ENCODE results near the gene PCGF3. TPM values are rescaled to one million over a fixed set of nuclear protein-coding genes. Genes with fewer than 3 reads are reported as not detected.

Gene PCGF3
- total and polyA plus RNA-seq, 9 of the 15 experiments (the other 6 are each of a cell fraction or from before 2014, with no cell fraction given): 2.6 to 46.1 (median 20.3) TPM

DNA sequence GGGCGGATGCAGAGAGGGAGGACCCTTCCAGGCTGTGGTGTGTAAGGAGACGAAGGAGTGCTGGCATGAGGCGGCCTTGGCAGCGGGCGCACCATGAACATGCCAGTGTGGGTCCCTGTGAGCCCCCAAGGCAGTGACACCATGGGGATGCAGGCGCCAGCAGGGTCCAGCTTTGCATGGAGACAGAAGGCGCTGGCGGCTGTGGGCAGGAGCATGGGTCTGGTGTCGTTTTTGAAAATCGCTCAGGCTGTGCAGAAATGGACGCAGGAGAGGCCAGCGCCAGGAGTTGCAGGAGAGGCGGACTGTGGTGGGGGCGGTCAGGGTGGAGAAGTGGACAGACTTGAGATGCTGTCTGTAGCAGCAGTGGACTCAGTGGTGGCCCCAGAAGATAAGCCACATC lies 56.1 kb downstream of the PCGF3 start (continued):
- TF ChIP-seq, protein P1, sequence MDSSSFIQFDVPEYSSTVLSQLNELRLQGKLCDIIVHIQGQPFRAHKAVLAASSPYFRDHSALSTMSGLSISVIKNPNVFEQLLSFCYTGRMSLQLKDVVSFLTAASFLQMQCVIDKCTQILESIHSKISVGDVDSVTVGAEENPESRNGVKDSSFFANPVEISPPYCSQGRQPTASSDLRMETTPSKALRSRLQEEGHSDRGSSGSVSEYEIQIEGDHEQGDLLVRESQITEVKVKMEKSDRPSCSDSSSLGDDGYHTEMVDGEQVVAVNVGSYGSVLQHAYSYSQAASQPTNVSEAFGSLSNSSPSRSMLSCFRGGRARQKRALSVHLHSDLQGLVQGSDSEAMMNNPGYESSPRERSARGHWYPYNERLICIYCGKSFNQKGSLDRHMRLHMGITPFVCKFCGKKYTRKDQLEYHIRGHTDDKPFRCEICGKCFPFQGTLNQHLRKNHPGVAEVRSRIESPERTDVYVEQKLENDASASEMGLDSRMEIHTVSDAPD (CRISPR knock-in tag; IDR thresholded peaks at IDR 0.05): no peak
- no peak for TF ChIP-seq HLTF (IDR thresholded peaks at IDR 0.05)
- peak; percentile 73; the same call in 1 of the 2 replicates for TF ChIP-seq POLR2G (IDR thresholded peaks at IDR 0.05; ENCODE audit: low read depth, low read length)
- TF ChIP-seq GTF2B (IDR thresholded peaks at IDR 0.05; ENCODE audit: extremely low read depth, insufficient read length): no peak
- no peak for TF ChIP-seq GTF2A2 (tag; IDR thresholded peaks at IDR 0.05)
- TF ChIP-seq CEBPG (CRISPR knock-in tag; IDR thresholded peaks at IDR 0.05): no peak
- no peak for TF ChIP-seq CEBPG (tag; conservative IDR thresholded peaks at IDR 0.05 in 1 of 2, IDR thresholded peaks at IDR 0.05 in 1 of 2)
- no peak for TF ChIP-seq MBD2 (IDR thresholded peaks at IDR 0.05; ENCODE audit: borderline replicate concordance, low read depth)
- TF ChIP-seq U2AF2 (optimal IDR thresholded peaks at IDR 0.05; ENCODE audit: low read depth, low read length): no peak
- no peak for TF ChIP-seq BRF2 (IDR thresholded peaks at IDR 0.05; ENCODE audit: borderline replicate concordance, insufficient read depth, insufficient read length)
- TF ChIP-seq RBM22 (IDR thresholded peaks at IDR 0.05; ENCODE audit: low read depth, low read length, poor library complexity, severe bottlenecking): peak; percentile 84
- TF ChIP-seq, protein P2, sequence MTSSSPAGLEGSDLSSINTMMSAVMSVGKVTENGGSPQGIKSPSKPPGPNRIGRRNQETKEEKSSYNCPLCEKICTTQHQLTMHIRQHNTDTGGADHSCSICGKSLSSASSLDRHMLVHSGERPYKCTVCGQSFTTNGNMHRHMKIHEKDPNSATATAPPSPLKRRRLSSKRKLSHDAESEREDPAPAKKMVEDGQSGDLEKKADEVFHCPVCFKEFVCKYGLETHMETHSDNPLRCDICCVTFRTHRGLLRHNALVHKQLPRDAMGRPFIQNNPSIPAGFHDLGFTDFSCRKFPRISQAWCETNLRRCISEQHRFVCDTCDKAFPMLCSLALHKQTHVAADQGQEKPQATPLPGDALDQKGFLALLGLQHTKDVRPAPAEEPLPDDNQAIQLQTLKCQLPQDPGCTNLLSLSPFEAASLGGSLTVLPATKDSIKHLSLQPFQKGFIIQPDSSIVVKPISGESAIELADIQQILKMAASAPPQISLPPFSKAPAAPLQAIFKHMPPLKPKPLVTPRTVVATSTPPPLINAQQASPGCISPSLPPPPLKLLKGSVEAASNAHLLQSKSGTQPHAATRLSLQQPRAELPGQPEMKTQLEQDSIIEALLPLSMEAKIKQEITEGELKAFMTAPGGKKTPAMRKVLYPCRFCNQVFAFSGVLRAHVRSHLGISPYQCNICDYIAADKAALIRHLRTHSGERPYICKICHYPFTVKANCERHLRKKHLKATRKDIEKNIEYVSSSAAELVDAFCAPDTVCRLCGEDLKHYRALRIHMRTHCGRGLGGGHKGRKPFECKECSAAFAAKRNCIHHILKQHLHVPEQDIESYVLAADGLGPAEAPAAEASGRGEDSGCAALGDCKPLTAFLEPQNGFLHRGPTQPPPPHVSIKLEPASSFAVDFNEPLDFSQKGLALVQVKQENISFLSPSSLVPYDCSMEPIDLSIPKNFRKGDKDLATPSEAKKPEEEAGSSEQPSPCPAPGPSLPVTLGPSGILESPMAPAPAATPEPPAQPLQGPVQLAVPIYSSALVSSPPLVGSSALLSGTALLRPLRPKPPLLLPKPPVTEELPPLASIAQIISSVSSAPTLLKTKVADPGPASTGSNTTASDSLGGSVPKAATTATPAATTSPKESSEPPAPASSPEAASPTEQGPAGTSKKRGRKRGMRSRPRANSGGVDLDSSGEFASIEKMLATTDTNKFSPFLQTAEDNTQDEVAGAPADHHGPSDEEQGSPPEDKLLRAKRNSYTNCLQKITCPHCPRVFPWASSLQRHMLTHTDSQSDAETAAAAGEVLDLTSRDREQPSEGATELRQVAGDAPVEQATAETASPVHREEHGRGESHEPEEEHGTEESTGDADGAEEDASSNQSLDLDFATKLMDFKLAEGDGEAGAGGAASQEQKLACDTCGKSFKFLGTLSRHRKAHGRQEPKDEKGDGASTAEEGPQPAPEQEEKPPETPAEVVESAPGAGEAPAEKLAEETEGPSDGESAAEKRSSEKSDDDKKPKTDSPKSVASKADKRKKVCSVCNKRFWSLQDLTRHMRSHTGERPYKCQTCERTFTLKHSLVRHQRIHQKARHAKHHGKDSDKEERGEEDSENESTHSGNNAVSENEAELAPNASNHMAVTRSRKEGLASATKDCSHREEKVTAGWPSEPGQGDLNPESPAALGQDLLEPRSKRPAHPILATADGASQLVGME (CRISPR knock-in tag; IDR thresholded peaks at IDR 0.05): no peak
- TF ChIP-seq ZNF23 (CRISPR knock-in tag; IDR thresholded peaks at IDR 0.05): no peak
- TF ChIP-seq, protein P3, sequence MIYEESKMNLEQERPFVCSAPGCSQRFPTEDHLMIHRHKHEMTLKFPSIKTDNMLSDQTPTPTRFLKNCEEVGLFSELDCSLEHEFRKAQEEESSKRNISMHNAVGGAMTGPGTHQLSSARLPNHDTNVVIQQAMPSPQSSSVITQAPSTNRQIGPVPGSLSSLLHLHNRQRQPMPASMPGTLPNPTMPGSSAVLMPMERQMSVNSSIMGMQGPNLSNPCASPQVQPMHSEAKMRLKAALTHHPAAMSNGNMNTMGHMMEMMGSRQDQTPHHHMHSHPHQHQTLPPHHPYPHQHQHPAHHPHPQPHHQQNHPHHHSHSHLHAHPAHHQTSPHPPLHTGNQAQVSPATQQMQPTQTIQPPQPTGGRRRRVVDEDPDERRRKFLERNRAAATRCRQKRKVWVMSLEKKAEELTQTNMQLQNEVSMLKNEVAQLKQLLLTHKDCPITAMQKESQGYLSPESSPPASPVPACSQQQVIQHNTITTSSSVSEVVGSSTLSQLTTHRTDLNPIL (CRISPR knock-in tag; IDR thresholded peaks at IDR 0.05): no peak

Data from K562 (cell line).